GM15510 (cell line): ENCODE data around the gene NPNT.

Source experiments
- POLR2A ChIP-seq: IDR thresholded peaks from 3 replicates; pipeline ENCODE4 v1.6.1; 2011; ENCODE audit warnings: borderline replicate concordance; ENCODE audit not compliant: insufficient read length; ENCODE audit errors: extremely low read depth

NPNT gene

DNA sequence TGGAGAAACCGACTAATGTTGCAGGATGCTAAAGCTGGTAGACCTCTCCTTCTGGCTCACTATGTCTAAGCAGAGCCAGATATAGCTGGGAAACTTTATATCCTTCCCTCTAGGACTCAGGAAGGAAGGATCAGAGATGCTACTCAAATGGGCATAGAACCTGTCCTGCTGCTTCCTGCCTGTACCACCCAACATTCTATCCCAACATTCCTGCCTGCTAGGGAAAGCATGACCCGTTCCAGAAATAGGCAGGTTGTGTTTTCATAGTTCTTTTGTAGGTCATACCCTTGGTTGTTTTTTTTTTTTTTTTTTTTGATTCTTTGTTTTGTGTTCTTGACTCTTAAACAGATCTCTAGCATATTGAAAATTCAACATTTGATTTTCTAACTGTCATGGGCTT, 5.3 kb downstream of the NPNT start:
- no peak for TF ChIP-seq POLR2A

GRCh38 chr4:105902550-105903262, 7.4 kb downstream of the NPNT start:
- no peak for TF ChIP-seq POLR2A

DNA sequence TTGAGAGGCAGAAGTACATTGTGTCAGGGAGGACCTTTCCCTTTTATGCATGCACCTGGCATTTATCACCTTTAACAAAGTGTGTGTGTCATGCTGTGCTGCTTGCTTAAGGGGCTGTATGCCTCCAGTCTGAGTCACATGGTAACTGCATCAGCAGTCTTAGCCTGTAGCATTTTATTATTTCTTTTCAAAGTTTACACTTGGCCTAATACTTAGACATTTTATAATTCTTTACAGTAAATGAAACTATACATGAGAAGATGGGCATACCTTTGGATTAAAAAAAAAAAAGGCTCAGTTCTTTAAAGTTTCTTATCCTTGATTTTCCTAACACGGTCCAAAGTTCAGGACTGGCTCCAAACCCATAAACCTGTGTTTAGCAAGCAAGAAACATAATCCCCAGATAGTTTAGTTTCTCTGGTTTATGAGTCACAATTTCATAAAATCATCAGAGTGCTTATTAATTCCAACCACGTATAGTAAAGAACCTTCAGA, 14.6 kb downstream of the NPNT start:
- TF ChIP-seq POLR2A, result no peak

GRCh38 chr4:105911426-105911825, 16.2 kb downstream of the NPNT start:
- no peak for TF ChIP-seq POLR2A

DNA sequence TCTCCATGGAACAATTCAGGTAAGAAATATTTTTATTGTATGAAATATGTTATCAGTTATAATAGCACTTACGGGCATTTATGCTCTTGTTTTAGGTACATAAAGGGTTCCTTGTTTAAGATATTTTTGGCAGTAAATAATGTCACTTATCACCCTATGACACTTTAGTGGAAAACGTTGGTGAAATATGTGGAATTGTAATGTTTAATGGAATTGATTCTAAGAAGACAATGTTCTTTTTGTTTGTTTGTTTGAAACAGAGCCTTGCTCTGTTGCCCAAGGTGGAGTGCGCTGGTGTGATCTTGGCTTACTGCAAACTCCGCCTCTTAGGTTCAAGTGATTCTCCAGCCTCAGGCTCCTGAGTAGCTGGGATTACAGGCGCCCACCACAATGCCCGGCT, 17.4 kb downstream of the NPNT start:
- TF ChIP-seq POLR2A, result no peak

DNA sequence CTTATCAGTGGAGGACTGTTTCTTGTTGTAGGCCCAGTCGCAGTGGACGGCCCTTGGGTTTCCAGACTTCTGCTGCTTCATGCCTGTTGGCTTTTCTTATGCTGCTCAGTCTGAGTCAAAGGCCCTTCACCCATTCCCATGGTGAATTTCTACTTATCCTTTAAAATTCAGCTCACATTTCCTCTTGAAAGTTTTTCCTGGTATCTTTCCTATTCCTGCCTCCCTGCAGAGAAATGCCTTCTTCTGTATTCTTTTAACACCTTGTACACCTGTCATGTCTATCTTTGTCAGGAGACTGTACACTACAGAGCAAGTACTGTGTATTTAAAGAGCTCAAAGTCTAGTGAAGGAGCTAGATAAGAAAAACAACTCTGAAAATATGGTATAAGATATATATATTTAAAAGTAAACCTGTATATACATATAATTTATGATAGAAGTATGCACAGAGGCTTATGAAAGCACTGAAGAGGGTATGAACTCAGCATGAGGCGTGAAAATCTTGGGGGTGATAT, 22.0 kb downstream of the NPNT start:
- TF ChIP-seq POLR2A, result no peak

DNA sequence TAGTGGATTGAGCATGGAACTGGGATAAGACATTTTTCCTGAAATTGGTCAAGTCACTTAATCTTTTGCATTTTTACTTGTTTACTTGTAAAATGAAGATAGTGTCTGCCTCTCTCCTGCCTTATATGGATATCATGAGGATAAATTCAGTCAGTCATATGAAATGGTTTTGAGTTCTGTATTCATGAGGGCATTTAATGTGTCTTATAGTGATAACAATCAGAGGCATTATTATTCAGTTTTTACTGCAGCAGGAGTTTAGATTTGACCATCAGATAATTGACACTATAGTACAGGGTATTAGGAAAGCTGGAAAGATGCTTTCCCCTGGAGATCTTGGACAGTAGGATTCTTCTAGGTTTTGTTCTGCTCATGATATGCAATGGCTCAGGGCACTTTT, 26.0 kb downstream of the NPNT start:
- TF ChIP-seq POLR2A, result no peak

GRCh38 chr4:105923497-105924238, 28.4 kb downstream of the NPNT start:
- TF ChIP-seq POLR2A, result no peak

GRCh38 chr4:105924341-105924740, 29.1 kb downstream of the NPNT start:
- no peak for TF ChIP-seq POLR2A

DNA sequence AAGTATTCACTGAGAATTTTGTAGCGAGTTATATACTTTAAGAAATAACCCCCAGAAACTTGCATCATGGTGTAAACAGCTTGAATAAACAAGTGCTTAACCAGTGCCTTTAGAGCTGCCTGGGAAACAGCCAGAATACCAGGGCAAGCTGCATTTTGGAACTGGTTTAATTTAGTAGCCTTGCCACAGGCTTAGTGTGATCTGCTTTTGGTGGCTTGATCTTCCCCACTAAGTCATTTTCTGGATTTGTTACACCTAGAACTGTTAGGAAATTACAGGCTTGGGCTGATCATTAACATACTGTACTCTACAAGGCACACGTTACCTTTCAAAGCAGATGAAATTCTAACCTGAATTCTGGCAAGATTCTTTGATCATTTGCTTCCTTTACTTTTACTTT, 35.4 kb downstream of the NPNT start:
- TF ChIP-seq POLR2A, result no peak

DNA sequence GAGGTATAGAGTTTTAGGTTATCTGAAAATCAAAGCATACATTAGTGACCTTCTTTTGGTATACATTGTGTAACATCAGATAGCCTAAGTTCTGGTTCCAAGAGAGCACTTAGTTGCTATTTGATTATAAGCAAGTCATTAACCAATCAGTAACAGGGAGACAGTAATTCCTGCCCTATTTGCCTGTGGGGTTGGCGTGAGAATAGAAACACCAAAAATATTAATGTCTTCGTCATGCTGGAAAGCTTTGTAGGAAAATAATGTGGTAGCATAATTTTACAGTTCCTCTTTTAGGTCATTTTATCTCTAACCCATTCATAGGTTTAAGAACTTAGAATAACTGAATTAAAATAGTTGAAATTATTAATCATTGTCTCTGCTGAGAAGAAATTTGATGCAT, 37.8 kb downstream of the NPNT start:
- TF ChIP-seq POLR2A, result no peak

DNA sequence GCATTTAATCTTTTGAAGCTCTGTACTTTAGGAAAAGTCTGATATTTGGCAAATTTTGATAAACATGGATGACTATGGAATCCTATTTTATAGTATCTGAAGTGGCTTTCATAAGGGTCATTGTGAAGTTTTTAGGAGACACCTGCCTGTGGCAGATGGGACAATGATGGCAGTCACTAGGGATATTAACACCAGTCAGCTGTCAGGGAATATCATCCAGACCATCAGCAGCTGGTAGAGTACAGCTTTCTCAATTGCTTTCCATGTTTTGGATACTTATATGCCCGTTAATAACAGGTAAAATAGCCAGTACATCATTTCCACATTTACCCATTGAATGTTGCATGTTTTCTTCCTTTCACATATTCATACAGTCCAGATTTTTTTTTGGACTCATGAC, 39.1 kb downstream of the NPNT start:
- no peak for TF ChIP-seq POLR2A

- TF ChIP-seq POLR2A, result no peak
These were observed 41.6 kb downstream of the NPNT start for GRCh38 chr4:105936901-105937300.

GRCh38 chr4:105937759-105938158, 42.5 kb downstream of the NPNT start:
- no peak for TF ChIP-seq POLR2A

DNA sequence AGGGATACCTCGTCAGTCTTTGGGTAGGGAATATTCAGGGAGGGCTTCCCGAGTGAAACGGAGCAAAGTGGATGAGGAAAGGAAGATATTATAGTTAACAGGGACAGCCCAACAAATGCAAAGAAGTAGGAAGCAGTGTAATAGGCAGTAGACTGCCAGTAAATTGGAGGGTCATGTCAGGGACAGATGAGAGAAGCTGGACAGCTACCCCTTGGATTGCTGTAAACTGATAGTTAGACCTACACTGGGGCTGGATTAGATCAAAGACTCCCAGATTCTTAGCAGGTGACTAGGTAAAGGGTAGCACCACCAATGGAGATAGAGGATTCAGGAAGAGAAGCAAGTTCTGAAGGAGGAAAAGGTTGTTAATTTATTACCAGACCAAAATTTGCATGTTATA, 48.0 kb downstream of the NPNT start:
- no peak for TF ChIP-seq POLR2A

DNA sequence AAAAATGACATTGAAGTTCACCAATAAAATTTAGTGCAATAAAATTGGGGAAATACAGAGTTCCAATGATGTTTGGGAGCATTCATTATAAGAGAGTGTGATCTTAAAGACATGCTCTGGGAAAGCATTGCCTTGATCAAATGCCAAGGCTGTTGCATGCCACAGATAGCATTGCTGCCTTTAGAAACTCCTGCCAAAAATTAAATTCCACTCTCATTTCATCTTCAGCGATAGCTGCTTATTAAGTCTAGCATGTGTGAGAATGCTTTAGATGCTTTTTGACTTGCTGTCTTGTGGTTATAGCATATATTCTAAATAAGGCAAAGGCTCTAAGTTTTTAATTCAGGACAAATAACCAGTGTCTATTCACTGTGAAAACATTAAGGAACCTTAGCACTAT, 49.3 kb downstream of the NPNT start:
- no peak for TF ChIP-seq POLR2A

DNA sequence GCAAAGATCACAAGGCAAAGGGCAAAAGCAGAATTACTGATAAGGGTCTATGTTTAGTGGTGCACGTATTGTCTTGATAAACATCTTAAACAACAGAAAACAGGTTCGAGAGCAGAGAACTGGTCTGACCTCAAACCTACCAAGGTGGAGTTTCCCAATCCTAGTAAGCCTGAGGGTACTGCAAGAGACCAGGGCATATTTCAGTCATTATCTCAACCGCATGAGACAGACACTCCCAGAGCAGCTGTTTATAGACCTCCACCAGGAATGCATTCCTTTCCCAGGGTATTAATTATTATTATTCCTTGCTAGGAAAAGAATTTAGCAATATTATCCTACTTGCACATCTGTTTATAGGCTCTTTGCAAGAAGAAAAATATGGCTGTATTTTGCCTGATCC, 51.5 kb downstream of the NPNT start:
- TF ChIP-seq POLR2A, result no peak

DNA sequence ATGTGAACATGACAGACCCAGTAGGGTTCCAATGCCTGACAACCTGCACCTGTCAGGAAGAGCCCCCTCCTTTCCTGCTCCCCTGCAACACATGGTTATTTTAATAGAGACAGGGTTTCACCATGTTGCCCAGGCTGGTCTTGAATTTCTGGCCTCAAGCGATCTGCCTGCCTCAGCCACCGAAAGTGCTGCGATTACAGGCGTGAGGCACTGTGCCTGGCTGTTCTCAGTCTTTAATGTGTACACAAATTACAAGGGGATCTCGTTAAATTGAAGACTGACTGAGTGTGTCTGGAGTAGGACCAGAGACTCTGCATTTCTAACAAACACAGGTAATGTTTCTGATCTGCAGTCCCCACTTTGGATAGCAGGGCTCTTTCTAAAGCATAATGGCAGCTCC, 55.4 kb downstream of the NPNT start:
- TF ChIP-seq POLR2A, result no peak
